SW480 (cell line): Measurements from ENCODE around the gene CAMK2N1.

ENCODE experiments used
- DNase-seq: peaks from one replicate; pipeline ENCODE4 v3.0.0-alpha.2; 2016; ENCODE audit warnings: low spot score

The CAMK2N1 gene

DNA sequence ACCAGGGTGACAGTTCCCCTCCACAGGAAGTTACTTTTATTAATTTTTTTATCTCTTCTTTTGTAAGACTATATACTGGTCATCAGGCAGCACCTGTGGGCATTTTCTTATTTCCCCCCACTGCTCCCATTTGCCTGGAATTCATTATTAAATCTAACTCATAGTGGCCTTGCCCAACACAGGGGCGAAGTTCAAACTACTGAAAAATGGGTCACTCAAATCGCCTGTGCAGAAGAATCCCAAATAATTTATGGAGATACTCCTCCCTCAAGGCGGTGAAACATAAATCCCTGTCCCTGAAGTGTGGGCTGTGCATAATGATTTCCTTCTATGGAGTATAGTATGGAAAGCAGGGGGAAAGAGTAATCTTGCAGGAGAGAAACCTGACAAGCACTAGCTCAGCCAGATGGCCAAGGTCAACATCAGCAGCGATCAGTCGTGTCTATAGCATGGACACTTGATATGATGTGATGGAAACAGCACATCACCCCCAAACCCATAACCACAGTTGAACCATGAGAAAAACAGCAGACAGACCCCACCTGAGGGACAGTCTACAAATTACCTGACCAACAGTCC lies 7.9 kb downstream of the CAMK2N1 start:
- no peak for DNase-seq

DNA sequence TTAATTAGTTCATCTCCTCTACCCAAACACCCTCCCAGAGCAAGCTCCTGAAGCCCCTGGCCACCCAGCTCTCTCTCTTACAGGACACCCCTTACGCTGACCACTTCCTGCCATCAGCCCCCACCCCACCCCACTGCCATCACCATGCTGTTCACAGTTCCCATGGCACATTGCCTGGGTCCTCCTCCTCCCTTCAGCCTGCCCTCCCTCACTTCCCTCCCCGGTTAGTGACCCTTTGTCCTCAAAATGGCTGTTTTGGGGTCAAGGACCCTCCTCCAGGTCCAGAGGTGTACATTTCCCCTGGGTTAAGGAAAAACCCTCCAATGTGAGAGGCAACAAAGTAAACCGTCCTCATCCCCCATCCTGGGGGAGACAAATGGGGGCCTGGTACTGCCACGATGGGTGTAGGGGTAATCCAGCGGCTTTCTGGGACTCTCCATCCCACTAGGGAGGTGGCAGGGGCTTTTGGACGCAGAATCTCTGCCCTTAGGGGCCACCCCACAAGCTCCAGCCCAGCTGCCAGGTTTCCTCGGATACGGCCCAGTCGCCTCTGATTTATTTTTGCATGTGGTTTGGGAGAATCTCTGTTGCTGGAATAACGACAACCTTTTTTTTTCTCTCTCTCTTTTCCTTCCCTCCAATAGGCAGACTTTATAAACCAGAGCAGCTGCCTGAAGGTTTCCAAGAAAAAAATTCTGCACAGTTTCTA lies 8.5 kb downstream of the CAMK2N1 start:
- DNase-seq, result no peak

GRCh38 chr1:20476265-20477038 lies 9.6 kb downstream of the CAMK2N1 start:
- DNase-seq, result peak; percentile 74

GRCh38 chr1:20474996-20475395 lies 11.0 kb downstream of the CAMK2N1 start:
- DNase-seq, result no peak

GRCh38 chr1:20474333-20474975 lies 11.6 kb downstream of the CAMK2N1 start:
- DNase-seq, result no peak

- no peak for DNase-seq
Observed at GRCh38 chr1:20473894-20474293, 12.1 kb downstream of the CAMK2N1 start.

GRCh38 chr1:20472860-20473711 lies 12.9 kb downstream of the CAMK2N1 start:
- no peak for DNase-seq

GRCh38 chr1:20472121-20472520 lies 13.9 kb downstream of the CAMK2N1 start:
- no peak for DNase-seq

GRCh38 chr1:20470194-20470593 lies 15.8 kb downstream of the CAMK2N1 start:
- peak; percentile 73 for DNase-seq

GRCh38 chr1:20469406-20470076 lies 16.5 kb downstream of the CAMK2N1 start:
- peak; percentile 52 for DNase-seq

DNA sequence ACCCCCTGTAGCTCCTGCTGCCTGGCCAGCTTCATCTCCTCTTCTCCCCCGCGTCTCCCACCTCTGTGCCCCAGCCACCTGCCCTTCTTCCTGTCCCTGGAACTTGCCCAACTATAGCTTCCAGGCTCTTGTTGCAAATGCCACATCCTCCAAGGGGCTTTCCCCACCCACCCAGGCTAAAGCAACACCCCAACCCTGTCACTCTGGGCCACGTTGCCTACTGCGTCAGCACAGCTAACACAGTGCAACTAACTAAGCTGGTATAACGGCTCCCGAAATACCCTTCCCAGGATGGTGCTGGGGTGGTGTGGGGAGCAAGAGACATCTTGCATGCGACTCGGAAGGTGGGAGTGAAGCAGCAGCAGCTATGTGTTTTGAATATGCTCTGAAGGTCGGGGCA lies 19.7 kb downstream of the CAMK2N1 start:
- DNase-seq, result no peak

GRCh38 chr1:20465187-20465586 lies 20.8 kb downstream of the CAMK2N1 start:
- no peak for DNase-seq

GRCh38 chr1:20463502-20463901 lies 22.5 kb downstream of the CAMK2N1 start:
- no peak for DNase-seq

- no peak for DNase-seq
Observed at GRCh38 chr1:20462397-20462796, 23.6 kb downstream of the CAMK2N1 start.

DNA sequence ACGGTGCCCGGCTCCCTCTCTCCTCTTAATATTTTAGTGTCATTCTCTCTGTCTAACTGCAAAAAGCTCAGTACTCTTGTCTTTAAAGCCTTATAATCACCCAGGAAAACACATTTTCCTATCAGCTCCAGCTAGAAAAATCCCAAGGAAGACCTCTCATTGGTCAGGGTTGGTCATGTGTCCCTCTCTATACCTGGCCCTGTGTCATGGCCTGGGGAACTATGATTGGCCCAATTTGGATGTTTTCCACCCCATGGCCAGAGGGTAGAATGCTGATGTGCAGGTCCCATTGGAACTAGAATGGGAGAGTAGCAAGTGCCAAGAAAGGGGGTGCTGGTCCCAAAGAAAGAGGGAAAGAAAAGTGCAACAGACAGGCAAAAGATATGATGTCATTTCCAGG lies 27.3 kb downstream of the CAMK2N1 start:
- DNase-seq, result no peak

DNA sequence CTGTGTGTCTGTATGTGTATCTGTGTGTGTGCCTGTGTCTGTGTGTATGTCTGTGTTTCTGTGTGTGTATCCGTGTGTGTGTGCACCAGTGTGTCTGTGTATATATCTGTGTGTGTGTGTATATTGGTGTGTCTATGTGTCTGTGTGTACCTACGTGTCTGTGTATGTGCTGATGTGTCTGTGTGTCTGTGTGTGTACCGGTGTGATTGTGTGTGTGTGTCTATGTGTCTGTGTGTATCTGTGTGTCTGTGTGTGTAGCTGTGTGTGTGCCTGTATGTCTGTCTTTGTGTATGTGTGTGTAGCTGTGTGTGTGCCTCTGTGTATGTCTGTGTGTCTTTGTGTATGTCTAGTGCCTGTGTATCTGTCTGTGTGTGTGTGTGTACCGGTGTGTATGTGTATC lies 32.0 kb downstream of the CAMK2N1 start:
- no peak for DNase-seq

DNA sequence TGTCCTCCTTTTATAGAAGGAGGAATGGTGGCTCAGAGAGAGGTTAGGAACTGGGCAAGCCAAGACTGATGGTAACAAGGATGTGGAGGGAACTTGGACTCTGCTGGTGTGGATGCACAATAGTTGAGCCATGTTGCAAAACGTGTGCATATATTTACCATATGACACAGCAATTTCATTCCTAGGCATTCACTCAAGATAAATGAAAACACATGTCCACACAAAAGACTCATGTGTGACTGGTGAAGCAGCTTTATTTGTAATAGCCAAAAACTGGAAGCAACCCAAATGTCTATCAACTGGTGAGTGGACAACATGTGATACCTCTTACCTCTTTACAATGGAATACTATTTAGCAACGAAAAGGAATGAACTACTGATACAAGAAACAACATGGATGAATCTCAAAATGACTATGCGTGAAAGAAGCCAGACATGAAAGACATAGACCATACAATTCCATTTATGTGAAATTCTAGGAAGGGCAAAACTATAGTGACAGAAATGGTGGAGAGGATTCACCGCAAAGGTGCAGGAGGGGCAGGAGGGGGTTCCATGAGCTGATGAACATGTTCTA lies 36.2 kb downstream of the CAMK2N1 start:
- DNase-seq, result no peak

- DNase-seq, result no peak
Observed at GRCh38 chr1:20448671-20449071, 37.3 kb downstream of the CAMK2N1 start.

DNA sequence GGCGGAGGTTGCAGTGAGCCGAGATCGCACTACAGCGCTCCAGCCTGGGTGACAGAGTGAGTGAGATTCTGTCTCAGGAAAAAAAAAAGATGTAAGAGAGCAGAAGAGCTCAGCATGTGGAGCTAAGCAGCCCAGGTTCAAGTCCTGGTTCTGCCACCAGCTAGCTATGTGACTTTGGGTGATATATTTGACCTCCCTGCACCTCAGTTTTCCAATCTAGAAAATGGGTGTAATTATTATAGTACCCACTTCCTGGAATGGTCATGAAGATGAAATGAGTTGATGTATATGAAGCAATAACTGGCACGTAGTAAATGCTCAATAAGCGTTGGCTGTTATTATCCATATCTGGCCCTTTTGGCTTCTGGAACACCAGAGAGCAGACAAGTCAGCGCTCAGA lies 38.2 kb downstream of the CAMK2N1 start:
- no peak for DNase-seq

DNA sequence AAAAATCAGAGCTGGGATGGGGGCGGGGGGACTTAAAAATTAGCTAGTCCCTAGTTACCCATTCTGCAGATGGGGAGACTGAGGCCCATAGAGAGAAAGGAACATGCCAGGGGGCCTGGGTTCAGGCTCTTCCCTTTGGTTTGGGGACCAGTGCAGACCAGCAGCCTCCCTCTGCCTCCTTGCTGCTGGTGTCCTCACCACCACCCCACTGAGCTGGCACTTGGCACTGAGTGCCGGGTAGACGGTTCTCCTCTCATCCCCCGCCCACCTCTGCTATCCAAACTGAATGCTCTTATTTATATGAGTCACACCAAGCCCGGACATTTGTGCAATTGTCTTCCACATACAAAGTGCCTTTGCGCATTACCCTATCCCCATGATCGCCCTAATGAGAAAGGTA lies 39.2 kb downstream of the CAMK2N1 start:
- peak; percentile 27 for DNase-seq

DNA sequence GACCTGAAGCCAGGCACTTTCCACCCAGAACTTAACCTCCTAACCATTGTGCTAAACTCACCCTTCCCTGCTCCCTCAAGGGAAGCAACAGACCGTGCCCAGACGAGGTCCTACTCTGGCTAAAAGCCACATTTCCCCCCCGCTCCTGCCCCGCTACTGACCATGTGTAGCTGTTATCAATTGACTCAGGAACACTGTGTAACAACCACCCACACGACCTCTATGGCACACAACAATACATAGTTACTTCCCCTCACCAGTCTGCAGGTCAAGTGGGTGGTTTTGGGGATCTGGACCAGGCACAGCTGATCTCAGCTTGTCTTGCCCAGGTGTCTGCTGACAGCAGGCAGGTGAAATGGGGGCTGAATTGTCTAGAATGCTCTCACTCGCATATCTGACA lies 40.1 kb downstream of the CAMK2N1 start:
- DNase-seq, result no peak
